ENCODE measurements around the gene DDX28. TPM values are rescaled to one million over a fixed set of nuclear protein-coding genes. Genes with fewer than 3 reads are reported as not detected.

DDX28 gene
- total and polyA plus RNA-seq, 2 experiments from 2014 or later = 12.2 to 23.8 TPM

DNA sequence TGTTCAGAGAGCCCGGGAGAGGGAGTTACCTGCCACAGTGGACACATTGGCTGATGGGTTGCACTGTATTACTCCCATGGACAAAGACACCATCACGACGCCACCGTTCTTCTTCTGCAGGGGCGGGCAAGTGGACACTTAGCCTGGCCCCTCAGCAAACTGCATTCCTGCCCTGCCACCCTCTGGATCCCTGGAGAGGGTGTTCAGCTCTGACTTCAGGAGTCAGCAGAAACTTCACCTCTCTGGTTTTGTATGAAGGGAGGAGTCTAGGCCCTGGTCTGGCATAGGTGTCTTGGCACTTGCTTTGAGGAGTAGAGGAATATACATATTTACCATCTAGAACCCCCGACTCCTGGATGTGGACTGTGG is 33.0 kb downstream of the DDX28 start (continued):
- TF ChIP-seq CTCF (conservative IDR thresholded peaks at IDR 0.05; ENCODE audit: low read depth in 2 of 2) = no peak
- TF ChIP-seq POLR2AphosphoS5 (IDR thresholded peaks at IDR 0.05; ENCODE audit: low read depth) = no peak
- TF ChIP-seq ZNF114 (CRISPR knock-in tag; IDR thresholded peaks at IDR 0.05) = no peak
- no peak for TF ChIP-seq ZNF331 (CRISPR knock-in tag; IDR thresholded peaks at IDR 0.05; ENCODE audit: low read depth)
- TF ChIP-seq EZH2 (IDR thresholded peaks at IDR 0.05; ENCODE audit: low read depth, unreplicated experiment) = no peak

DNA sequence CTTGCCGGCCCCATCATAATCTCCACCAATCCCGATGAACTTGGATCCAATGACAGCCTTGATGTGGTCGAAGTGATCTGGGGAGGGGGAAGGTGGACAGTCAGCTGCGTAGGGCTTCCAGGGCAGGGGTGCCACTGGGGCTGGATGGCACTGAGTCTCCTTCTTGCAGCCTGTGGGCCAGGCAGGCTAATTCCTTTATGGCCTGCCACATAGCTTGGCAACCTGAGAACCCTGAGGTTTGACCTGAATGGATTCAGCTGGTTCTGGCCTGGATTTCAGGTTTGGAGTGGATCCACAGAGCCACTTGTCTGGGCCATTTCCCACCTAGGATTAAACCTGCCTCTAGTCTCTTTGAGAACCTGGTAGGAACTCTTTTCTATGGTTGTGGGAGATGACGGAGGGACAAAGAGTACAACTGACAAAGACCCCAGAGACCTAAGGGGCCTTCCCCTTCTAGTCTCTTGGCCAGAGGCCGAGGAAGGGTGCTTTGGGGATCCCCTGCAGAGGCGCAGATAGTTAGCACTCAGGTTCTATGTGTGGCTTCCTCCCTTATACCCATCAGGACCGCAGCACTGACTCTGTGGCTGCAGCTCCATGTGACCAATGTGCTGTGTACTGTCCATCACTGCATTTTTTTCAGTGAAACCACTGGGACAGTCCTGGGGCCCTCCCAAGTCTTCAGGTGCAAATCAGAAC is 33.6 kb downstream of the DDX28 start:
- TF ChIP-seq POLR2AphosphoS5 (IDR thresholded peaks at IDR 0.05; ENCODE audit: low read depth) = no peak
- Mint-ChIP-seq H3K27me3 (ENCODE audit: insufficient read depth, low read depth, poor library complexity) (peaks cover 18% of the 10 kb centered on the region), H3K36me3 (ENCODE audit: low read depth) (no peaks in the 10 kb centered on the region), H3K27ac (no peak overlapping the region), H3K9me3 (peaks cover 4% of the 10 kb centered on the region; the same call in 1 of the 3 replicates), H3K4me3 (no peak overlapping the region), H3K4me1 (no peaks in the 10 kb centered on the region)
- ATAC-seq (no peak), DNase-seq (ENCODE audit: low spot score) (no peak)
- Histone ChIP-seq H3K4me1 (ENCODE audit: insufficient read depth) (no peaks in the 10 kb centered on the region), H3K27me3 (ENCODE audit: insufficient read depth) (peaks cover 3% of the 10 kb centered on the region; the same call in 1 of the 2 replicates), H3K9me2 (ENCODE audit: insufficient read depth) (peaks cover 3% of the 10 kb centered on the region; the same call in 1 of the 2 replicates), H3K4me3 (no peak overlapping the region), H2AFZ (no peak overlapping the region), H3F3A (replicated peaks; ENCODE audit: low read depth) (no peaks in the 10 kb centered on the region), H4K20me1 (replicated peaks; ENCODE audit: insufficient read depth) (no peaks in the 10 kb centered on the region), H3K79me2 (replicated peaks; ENCODE audit: insufficient read depth) (no peaks in the 10 kb centered on the region), H3K36me3 (ENCODE audit: insufficient read depth) (no peaks in the 10 kb centered on the region), H3K4me2 (no peak overlapping the region), H3K27ac (ENCODE audit: low read depth) (no peak overlapping the region)

GRCh38 chr16:67988675-67989074 is 34.4 kb downstream of the DDX28 start:
- Mint-ChIP-seq H3K9me3 (peaks cover 4% of the 10 kb centered on the region; the same call in 1 of the 3 replicates), H3K27ac (no peak overlapping the region), H3K36me3 (ENCODE audit: low read depth) (no peaks in the 10 kb centered on the region), H3K27me3 (ENCODE audit: insufficient read depth, low read depth, poor library complexity) (peaks cover 18% of the 10 kb centered on the region), H3K4me1 (no peaks in the 10 kb centered on the region), H3K4me3 (no peak overlapping the region)
- no peak overlapping the region for H2AFZ ChIP-seq
- no peak overlapping the region for H3K4me3 ChIP-seq
- peaks cover 3% of the 10 kb centered on the region; the same call in 1 of the 2 replicates for H3K9me2 ChIP-seq (ENCODE audit: insufficient read depth)
- no peak overlapping the region for H3K27ac ChIP-seq (ENCODE audit: low read depth)
- H4K20me1 ChIP-seq (replicated peaks; ENCODE audit: insufficient read depth) = no peaks in the 10 kb centered on the region
- no peaks in the 10 kb centered on the region for H3F3A ChIP-seq (replicated peaks; ENCODE audit: low read depth)
- no peaks in the 10 kb centered on the region for H3K79me2 ChIP-seq (replicated peaks; ENCODE audit: insufficient read depth)
- H3K4me1 ChIP-seq (ENCODE audit: insufficient read depth) = no peaks in the 10 kb centered on the region
- H3K4me2 ChIP-seq = no peak overlapping the region
- ATAC-seq (no peak), DNase-seq (ENCODE audit: low spot score) (no peak)
- H3K27me3 ChIP-seq (ENCODE audit: insufficient read depth) = peaks cover 3% of the 10 kb centered on the region; the same call in 1 of the 2 replicates
- no peaks in the 10 kb centered on the region for H3K36me3 ChIP-seq (ENCODE audit: insufficient read depth)
- TF ChIP-seq ZNF114 (CRISPR knock-in tag; IDR thresholded peaks at IDR 0.05) (no peak), CTCF (conservative IDR thresholded peaks at IDR 0.05; ENCODE audit: low read depth in 2 of 2) (no peak)
- TF ChIP-seq, protein P1, sequence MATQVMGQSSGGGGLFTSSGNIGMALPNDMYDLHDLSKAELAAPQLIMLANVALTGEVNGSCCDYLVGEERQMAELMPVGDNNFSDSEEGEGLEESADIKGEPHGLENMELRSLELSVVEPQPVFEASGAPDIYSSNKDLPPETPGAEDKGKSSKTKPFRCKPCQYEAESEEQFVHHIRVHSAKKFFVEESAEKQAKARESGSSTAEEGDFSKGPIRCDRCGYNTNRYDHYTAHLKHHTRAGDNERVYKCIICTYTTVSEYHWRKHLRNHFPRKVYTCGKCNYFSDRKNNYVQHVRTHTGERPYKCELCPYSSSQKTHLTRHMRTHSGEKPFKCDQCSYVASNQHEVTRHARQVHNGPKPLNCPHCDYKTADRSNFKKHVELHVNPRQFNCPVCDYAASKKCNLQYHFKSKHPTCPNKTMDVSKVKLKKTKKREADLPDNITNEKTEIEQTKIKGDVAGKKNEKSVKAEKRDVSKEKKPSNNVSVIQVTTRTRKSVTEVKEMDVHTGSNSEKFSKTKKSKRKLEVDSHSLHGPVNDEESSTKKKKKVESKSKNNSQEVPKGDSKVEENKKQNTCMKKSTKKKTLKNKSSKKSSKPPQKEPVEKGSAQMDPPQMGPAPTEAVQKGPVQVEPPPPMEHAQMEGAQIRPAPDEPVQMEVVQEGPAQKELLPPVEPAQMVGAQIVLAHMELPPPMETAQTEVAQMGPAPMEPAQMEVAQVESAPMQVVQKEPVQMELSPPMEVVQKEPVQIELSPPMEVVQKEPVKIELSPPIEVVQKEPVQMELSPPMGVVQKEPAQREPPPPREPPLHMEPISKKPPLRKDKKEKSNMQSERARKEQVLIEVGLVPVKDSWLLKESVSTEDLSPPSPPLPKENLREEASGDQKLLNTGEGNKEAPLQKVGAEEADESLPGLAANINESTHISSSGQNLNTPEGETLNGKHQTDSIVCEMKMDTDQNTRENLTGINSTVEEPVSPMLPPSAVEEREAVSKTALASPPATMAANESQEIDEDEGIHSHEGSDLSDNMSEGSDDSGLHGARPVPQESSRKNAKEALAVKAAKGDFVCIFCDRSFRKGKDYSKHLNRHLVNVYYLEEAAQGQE (IDR thresholded peaks at IDR 0.05; ENCODE audit: unreplicated experiment) = no peak

All from GM23338 (cell line).